Glutamatergic neuron (in vitro differentiated cells): ENCODE results near the gene GNB5. TPM values are rescaled to one million over a fixed set of nuclear protein-coding genes. Genes with fewer than 3 reads are reported as not detected.

ENCODE experiments used
- DNase-seq: peaks from one replicate; pipeline ENCODE4 v3.0.0; 2022
- H3K27ac Mint-ChIP-seq: one replicate; pipeline ENCODE4 v1.8.0; 2020; ENCODE audit warnings: mild to moderate bottlenecking, mixed read lengths, inconsistent platforms; ENCODE audit not compliant: unreplicated experiment
- H3K27me3 Mint-ChIP-seq: one replicate; pipeline ENCODE4 v1.8.0; 2020; ENCODE audit warnings: mild to moderate bottlenecking, moderate library complexity, mixed read lengths, inconsistent platforms; ENCODE audit not compliant: unreplicated experiment
- H3K36me3 Mint-ChIP-seq: one replicate; pipeline ENCODE4 v1.8.0; 2020; ENCODE audit warnings: mild to moderate bottlenecking, mixed read lengths, inconsistent platforms; ENCODE audit not compliant: unreplicated experiment
- H3K4me1 Mint-ChIP-seq: one replicate; pipeline ENCODE4 v1.8.0; 2020; ENCODE audit warnings: mild to moderate bottlenecking, low read depth, mixed read lengths, inconsistent platforms; ENCODE audit not compliant: unreplicated experiment
- H3K4me3 Mint-ChIP-seq: one replicate; pipeline ENCODE4 v1.8.0; 2020; ENCODE audit warnings: mild to moderate bottlenecking, mixed read lengths, inconsistent platforms; ENCODE audit not compliant: unreplicated experiment
- H3K9me3 Mint-ChIP-seq: one replicate; pipeline ENCODE4 v1.8.0; 2020; ENCODE audit warnings: mild to moderate bottlenecking, moderate library complexity, mixed read lengths, inconsistent platforms; ENCODE audit not compliant: unreplicated experiment
- CTCF ChIP-seq: fragments of 200-600 bp; sonication (generic); IDR thresholded peaks from one replicate; pipeline ENCODE4 v1.5.0; 2021; ENCODE audit not compliant: partially characterized antibody, unreplicated experiment
- total RNA-seq: library from RNA; stranded (reverse); fragmentation: NEBNext Ultra II Directional; extraction: Animal tissue kit (Norgen Biotek cat#: 25700); gene quantifications from one replicate; pipeline ENCODE4 v1.2.1, GENCODE V29; 2021; ENCODE audit not compliant: unreplicated experiment

The GNB5 gene
- total RNA-seq, 1 donor from 2014 or later, result 28.4 TPM

GRCh38 chr15:52181938-52182780 lies 9.0 kb downstream of the GNB5 start:
- no peak overlapping the region for H3K27ac Mint-ChIP-seq

GRCh38 chr15:52180851-52181450 lies 10.2 kb downstream of the GNB5 start:
- Mint-ChIP-seq H3K27ac (peak overlapping the region; percentile 55), H3K4me1 (peaks cover 2% of the 10 kb centered on the region)

More at GRCh38 chr15:52181938-52182780, 9.0 kb downstream of the GNB5 start:
- Mint-ChIP-seq H3K4me1 (peaks cover 5% of the 10 kb centered on the region), H3K27me3 (peaks cover 8% of the 10 kb centered on the region), H3K4me3 (no peak overlapping the region), H3K36me3 (no peaks in the 10 kb centered on the region), H3K9me3 (peaks cover 4% of the 10 kb centered on the region)
- no peak for TF ChIP-seq CTCF
- no peak for DNase-seq

GRCh38 chr15:52180196-52180835 lies 10.9 kb downstream of the GNB5 start:
- no peak for TF ChIP-seq CTCF
- Mint-ChIP-seq H3K9me3 (peaks cover 3% of the 10 kb centered on the region), H3K27ac (peak overlapping the region; percentile 62), H3K4me1 (peaks cover 2% of the 10 kb centered on the region), H3K4me3 (peak overlapping the region; percentile 83), H3K27me3 (peaks cover 6% of the 10 kb centered on the region), H3K36me3 (no peaks in the 10 kb centered on the region)
- no peak for DNase-seq

More at GRCh38 chr15:52180851-52181450, 10.2 kb downstream of the GNB5 start:
- DNase-seq, result no peak
- peaks cover 3% of the 10 kb centered on the region for H3K9me3 Mint-ChIP-seq
- TF ChIP-seq CTCF, result no peak
- H3K36me3 Mint-ChIP-seq, result no peaks in the 10 kb centered on the region
- H3K4me3 Mint-ChIP-seq, result peak overlapping the region; percentile 83
- H3K27me3 Mint-ChIP-seq, result peaks cover 7% of the 10 kb centered on the region

- Mint-ChIP-seq H3K36me3 (no peaks in the 10 kb centered on the region), H3K4me3 (peak overlapping the region; percentile 97), H3K27me3 (peaks cover 5% of the 10 kb centered on the region), H3K27ac (peak overlapping the region; percentile 89), H3K4me1 (peaks cover 2% of the 10 kb centered on the region), H3K9me3 (peaks cover 3% of the 10 kb centered on the region)
- peak; percentile 84 for DNase-seq
- TF ChIP-seq CTCF, result no peak
Measured at GRCh38 chr15:52179278-52180195, 11.7 kb downstream of the GNB5 start.
